Occipital lobe (tissue), 2 donors: ENCODE data around the gene VENTX. TPM values are rescaled to one million over a fixed set of nuclear protein-coding genes. Genes with fewer than 3 reads are reported as not detected.
"Not testable (repeated sequence)": the region's sequence is repeated elsewhere in the genome, so short reads cannot be mapped to it uniquely, and the experiment has no call there.

Experiments
- DNase-seq: peaks from one replicate; lab custom pipeline; 2025; lab: John Stamatoyannopoulos, UW
- total RNA-seq: library from RNA; depleted of rRNA; stranded (reverse); fragments of >200 nt; gene quantifications from one replicate; pipeline ENCODE4 v1.2.3, GENCODE V29; 2014

The VENTX gene
- total RNA-seq, 1 donor from 2014 or later: not detected

DNA sequence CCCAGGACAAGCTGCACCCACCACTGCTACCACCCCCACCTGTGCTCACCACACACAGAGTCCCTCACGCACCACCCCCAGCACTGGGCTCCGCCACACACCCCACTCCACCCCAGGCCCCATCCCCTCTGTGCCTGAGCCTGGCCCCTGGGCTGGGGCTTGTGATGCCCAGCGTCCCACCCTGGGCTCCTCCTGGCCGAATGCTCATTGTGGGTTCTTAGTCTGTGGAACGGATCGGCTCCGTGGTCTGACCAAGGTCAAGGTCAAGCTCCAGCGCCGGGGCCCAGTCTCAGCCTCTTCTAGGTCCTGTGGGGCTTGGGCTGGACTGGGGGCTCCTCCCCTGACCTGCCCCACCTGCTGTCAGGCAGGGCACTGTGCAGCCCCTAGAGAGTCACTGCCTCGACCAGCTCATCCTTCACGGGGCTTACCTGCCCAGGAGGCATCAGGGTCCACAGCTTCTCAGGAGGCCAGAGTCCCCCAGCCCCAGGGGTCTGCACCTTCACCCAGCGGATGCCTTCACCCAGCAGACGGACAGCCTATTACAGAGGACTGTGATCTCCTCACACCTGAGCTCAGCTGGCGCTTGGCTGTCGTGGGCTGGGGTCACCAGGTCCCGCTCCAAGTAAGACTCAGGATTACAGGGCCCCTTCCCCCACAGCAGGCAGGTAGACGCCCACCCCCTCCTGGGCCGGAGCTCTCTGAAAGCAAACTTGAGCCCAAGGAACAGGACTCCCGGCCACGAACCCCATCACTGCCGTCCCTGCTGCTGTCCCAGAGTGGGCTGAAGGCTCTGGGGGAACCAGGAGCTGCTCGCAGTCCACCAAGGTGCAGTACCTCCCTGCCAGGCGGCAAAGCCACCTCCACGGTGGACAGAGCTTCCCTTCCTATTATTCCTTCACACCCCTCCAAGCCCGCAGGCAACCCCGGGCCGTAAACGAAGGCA lies 22.9 kb upstream of the VENTX start:
- DNase-seq: no peak

DNA sequence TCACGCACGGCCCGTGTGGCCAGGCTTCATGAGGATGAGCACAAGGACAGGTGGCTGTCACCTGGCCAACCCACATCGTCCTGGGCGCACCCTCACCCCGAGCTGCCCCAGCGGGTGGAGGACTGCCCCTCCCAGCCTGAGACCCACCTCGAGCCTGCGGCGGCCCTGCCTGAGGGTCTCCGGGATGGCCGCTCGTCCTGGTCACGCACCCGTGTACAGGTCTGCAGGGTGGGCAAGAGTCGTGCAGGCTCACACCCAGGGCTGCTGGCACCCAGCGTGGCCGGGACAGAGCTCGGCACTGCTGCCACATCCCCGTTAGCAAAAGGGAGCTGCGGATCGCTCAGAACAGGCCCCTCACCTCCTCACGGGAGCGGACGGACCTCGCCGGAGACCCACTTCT lies 22.1 kb upstream of the VENTX start:
- DNase-seq: no peak

DNA sequence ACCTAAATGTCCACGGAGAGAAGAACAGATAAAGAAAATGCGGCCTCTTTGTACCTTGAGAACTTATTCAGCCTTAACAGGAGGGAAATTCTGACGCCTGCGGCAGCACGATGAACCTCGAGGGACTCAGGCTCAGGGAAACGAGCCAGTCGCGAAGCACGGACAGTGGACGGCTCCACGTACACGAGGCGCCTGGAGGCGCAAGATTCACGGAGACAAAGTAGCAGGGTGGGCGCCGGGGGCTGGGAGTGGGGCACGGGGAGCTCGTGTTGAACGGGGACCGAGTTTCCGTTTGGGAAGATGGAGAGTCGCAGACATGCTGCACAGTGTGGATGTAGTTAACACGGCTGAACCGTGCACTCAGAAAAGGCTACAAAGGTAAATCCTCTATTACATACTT lies 20.9 kb upstream of the VENTX start:
- DNase-seq: no peak

DNA sequence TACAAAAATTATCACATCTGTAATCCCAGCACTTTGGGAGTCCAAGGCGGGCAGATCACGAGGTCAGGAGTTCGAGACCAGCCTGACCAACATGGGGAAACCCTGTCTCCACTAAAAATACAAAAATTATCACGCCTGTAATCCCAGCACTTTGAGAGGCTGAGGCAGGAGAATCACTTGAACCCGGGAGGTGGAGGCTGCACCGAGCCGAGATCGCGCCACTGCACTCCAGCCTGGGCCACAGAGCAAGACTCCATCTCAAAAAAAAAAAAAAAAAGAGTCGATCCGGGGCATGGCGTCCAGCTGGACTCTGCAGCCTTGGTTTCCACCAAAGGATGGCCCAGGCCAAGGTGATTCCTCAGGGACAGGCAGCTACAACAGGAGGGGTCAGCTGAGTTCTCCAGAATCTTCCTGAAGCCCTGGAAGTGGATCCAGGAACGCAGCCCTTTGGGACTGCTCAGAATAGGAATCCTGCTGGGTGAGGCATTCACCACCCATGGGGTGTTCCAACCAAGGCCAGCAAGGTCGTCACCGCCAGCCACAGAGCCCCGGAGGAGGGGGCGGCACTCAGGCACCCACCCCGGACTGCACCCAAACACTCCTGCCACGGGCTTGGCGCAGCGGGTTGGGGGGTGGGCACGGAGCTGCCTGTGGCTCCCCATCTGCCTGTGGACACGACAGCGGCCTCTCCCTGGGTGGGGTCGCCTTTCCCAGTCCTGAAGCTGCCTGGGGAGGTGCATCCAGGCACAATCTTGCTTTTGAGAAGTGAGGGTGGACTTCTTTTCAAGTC lies 19.7 kb upstream of the VENTX start:
- DNase-seq: no peak

DNA sequence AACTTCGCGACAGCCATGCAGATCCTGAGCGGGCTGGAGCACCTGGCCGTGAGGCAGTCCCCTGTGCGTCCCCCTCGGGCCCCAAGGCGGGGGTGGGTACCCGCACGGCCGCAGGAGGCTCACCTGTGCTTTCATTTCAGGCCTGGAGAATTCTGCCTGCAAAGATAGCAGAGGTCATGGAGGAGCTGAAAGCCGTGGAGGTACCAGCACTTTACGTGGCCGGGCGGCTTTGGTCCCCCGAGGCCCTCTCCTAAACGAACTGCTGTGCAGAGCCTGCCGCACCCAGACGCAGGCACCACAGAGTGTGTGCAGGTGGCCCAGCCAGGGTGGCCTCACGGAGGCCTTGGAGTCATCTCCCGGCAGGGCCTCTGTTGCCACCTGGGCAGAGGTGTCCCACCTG lies 18.8 kb upstream of the VENTX start:
- DNase-seq: no peak

DNA sequence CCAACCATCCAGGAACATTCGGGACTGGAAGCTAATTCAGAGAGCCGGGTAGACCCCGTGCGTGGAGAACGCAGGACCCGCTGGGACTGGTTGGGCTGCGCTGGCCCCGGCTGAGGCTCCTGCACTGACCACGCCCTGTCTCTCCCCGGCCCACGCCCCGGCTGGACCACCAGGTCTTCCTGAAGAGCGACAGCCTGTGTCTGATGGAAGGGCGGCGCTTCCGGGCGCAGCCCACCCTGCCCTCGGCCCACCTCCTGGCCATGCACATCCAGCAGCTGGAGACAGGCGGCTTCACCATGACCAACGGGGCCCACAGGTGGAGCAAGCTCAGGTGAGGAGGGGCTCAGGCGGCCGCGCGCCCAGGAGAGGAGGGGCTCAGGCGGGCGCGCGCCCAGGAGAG lies 17.9 kb upstream of the VENTX start:
- no peak for DNase-seq

DNA sequence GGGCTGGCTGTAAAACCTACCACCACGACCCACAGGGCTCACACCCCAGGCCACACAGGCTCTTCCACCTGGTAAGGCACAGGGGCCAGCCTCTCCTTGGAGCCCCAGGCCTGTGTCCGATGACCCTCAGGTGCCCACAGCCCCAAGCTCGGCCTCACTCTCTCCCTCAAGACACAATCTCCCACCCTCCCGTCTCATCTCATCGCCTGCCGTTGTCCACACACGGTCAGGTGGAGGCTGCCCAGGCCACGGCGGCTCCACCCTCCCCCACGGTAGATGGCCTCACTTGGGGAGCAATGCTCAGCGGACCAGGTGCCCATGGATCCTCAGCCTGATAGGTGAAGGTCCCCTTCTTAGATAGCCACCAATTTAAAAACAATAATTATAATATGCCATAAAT lies 16.3 kb upstream of the VENTX start:
- DNase-seq: no peak

DNA sequence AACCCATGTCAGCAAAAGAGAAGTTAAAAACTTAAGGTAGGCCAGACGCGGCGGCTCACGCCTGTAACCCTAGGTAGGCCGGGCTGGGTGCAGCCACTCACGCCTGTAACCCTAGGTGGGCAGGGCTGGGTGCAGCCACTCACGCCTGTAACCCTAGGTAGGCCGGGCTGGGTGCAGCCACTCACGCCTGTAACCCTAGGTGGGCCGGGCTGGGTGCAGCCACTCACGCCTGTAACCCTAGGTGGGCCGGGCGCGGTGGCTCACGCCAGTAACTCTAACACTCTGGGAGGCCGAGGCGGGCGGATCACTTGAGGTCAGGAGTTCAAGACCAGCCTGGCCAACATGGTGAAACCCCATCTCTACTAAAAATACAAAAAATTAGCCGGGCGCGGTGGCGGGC lies 15.9 kb upstream of the VENTX start:
- not testable (repeated sequence) for DNase-seq

DNA sequence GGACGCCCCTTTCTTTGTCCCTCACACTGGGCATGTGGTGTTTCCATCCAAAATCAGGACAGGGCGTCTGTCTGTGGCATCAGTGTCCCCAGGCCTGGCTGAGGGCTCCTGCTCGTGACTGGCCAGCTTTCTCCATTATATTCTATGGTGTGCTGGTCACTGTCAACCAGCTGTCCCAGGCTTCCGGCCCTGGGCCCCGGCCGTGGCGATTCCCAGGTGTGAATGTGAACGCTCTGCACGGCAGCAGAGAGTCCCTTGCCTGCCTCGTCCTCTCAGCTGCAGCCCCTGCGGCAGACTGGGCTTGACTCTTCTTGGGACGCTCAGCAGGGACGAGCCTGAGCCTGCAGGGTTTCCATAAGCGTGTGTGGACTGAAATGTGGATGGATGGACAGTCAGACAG lies 13.6 kb upstream of the VENTX start:
- DNase-seq: no peak

DNA sequence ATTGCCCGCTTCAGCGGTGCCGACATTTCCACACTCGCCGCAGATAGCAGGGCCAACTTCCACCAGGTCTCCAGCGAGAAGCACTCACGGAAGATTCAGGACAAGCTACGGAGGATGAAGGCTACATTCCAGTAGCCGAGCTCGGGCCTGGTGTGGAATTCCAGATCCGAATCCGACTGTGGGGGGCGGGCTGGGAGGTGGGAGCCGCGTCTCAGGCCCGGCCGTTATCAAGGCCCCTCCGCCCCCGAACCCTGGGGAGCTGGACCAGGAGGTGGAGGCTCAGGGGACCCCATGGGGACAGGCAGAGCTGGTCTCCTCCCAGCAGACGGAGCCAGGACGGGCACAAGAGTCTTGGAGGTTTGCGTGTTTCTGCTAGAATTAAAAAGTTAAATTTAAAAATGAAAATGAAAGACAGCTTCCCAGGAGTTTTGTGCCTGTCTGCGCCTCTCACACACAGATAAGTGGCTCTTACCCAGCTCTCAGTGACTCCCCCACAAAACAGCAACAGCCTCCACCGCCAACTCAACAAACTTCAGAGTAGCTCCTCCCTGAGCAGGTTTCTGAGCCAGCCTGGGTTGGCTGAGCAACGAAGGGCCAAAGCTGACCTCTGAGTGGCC lies 12.8 kb upstream of the VENTX start:
- no peak for DNase-seq

DNA sequence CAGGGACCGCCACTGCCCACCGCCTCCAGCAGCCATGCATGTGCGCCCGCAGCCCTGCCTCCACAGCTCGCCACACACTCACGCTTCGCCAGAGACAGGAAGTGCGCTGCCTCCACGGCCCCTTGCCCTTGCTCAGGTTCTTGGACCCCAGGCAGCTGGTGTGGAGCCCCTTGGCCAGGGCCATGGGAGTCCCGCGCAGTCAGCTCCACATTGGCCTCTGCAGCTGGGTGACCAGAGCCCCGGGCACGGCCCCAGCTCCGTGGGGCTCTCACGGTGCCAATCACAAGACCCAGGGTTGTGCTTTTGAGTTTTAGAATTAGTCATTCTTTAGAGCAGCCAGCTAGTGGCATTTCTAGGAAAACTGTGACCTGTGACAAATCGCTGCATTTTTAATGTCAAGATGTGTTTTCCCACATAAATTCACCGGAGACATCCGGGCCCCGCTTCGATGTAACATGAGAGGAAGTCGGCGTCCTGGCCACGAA lies 11.9 kb upstream of the VENTX start:
- no peak for DNase-seq

DNA sequence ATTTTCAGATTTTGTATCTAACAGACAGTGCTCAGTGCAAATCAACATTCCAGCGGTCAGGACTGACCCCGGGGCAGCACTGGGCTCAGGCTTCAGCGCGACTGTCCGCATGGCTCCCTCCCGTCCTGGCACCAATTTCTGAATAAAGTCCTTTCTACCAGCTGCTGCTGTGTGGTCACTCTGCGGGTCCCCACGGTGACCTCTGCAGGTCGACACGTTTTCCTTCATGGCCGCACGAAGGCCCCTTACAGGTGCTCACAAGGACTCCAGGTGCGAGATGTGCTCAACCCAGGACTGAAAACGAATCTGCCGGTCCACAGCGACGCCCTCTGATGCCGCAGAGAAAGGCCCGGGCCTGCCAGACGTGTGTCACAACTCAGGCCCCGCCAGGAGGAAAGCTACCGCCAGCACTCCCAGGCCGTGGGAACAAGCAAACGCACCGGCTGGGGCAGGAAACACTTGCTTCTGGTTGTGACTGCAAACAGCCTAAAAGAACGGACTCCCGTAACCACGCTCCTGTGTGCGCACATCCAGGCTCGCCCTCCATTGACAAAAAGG lies 11.3 kb upstream of the VENTX start:
- no peak for DNase-seq

DNA sequence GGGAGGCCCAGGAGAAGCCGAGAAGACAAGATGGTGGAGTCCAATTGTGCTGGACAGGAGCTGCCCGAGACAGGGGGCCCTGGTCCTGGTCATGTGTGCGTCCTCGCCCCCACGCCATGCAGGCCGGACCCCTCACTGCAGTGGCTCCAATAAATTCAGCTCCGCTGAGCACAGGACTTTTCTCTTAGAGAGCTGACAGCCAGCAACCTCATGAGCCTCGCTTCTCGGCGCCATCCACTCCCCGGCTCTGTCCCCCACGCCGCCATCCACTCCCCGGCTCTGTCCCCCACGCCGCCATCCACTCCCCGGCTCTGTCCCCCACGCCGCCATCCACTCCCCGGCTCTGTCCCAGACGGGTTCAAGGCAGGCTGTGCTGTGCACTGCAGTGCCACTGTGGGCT lies 10.4 kb upstream of the VENTX start:
- DNase-seq: no peak

DNA sequence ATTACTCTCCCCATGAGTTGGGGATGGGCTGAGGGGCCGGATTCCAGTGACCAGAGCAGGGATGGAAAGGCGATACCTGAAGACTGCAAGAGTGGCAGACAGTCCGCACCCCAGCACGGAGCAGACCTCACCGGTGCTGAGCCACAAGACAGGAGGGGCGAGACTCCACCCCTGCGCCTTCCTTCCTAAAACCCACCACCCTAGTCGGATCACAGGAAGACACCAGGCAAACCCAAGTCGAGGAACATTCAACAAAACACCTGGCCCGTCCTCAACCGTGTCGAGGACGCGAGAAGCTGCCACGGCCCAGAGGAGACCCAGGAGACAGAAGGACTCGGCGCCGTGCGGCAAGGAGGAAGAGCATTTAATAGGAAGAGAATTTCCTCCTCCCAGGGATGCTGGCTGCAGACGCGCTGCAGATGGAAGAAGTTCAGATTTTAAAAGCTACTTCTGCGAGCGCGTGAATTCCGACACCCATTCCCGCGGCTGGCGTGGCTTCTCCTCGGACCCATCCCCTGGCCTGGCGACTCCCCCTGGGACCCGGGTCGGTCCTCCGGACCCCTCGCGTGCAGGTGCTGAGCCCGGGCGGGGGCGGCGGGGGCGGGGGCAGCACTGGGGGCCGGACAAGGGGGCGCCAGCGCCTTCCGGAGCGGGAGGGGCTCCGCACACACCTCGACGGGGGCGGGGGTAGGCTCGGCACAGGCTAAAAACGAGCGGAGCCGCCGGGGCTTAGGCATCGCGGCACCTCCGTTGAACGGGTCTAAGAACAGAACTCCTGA lies 8.2 kb upstream of the VENTX start:
- DNase-seq: no peak

DNA sequence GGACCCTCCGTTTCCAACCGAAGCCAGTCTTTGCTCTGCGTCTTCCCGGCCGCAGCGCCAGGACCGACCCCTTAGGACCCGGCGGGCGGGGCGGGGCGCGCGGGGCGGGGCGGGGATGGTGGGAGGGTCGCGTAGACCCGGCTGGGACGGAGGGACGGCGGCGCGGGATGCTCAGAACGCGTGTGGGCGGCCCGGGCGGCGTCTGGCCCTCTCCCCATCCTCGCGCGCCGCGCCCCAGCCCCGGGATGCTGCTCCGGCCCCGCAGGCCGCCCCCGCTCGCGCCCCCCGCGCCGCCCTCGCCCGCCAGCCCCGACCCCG lies 7.7 kb upstream of the VENTX start, which contains the start of gene UTF1:
UTF1 (plus strand) TSS at position 174 of the 318 bp plus-strand sequence; CDS start at position 246, 72 bp downstream.
- DNase-seq: no peak

DNA sequence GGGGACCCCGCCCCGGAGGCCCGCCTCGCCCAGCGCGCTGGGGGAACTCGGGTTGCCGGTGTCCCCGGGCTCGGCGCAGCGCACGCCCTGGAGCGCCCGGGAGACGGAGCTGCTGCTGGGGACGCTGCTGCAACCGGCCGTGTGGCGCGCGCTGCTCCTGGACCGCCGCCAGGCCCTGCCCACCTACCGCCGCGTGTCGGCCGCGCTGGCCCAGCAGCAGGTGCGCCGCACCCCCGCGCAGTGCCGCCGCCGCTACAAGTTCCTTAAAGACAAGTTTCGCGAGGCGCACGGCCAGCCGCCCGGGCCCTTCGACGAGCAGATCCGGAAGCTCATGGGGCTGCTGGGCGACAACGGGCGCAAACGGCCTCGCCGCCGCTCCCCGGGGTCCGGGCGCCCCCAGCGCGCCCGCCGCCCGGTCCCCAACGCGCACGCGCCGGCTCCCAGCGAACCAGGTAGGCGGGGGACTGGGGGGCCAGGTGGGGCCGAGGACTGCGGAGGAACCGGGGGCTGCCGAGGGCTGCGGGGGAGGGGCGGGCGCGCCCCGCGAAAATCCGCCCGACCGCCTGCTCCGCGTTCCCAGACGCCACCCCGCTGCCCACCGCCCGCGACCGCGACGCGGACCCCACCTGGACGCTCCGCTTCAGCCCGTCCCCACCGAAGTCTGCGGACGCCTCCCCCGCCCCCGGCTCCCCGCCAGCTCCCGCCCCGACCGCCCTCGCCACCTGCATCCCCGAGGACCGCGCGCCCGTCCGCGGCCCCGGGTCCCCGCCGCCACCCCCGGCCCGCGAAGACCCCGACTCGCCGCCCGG lies 7.1 kb upstream of the VENTX start:
- no peak for DNase-seq

DNA sequence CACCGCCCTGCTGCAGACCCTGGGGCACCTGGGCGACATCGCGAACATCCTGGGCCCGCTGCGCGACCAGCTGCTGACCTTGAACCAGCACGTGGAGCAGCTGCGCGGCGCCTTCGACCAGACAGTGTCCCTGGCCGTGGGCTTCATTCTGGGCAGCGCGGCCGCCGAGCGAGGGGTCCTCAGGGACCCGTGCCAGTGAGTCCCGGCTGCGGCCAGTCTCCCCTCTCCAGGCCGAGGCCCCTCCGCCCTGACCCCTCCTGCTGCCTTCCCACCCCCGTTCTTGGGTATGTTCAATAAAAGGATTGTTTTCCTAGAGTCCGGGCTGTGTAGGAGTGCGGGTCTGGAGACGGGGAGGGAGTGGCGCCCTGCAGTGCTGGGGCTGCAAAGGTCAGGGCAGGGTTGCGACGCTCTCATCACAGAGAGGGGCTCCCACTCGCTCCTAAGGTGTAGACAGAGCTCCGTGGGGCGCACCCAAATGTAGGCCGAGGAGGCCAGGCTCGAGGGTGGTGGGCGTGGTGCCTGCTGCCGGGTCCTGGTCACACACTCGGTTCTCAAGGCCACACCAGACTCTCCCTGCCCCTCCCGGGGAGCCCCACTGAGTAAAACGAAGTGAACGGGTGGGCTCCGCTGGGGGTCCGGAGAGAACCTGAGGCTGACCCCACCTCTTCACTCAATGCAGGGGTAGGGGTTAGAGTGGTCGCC lies 6.3 kb upstream of the VENTX start:
- no peak for DNase-seq

DNA sequence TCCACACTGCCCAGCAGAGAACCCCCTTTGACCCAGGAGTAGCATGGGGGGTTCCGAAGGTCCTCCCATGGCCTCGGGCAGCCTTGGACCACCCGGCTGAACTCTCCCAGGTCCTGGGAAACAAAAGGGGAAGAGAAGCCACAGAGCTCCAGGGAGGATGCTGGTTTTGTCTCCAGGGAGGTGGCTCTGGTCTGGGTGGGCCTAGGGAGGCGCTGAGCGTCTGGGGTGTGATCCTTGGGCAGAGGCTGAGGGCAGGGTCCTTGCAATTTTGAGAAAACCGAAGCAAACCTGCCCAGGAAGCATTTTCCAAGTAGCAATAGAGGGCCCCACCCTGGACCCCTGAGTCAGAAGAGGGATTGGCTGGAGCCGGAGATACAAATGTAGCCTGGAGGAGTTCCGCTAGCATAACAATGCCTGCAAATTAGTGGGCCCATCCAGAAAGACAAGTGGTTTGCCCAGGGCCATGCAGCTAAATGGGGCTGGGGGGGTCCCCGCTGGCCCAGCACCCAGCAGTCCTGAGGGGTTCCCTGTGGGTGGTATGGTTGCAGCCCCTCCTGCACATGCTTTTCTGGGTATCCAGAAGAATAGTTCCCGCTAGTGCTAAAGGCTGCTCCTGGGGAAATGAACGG lies 5.6 kb upstream of the VENTX start:
- no peak for DNase-seq

DNA sequence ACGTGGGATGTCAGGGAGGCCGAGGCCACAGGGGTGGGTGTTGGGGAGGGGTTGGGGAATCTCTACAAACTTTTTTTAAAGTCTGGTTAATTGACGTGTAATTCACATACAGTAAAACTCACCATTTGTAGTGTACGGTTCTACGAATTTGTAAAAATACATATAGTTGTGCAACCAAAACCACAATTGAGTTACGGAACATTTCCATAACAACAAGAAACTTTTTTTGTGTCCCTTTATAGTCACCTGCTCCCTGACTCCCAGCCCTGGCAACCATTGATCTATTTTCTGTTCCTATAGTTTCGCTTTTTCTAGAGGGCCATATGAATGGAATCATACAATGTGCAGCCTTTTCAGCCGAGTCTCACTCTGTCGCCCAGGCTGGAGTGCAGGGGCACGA lies 2.9 kb upstream of the VENTX start:
- DNase-seq: not testable (repeated sequence)
